ENCODE measurements around the gene GLRX5. TPM values are rescaled to one million over a fixed set of nuclear protein-coding genes. Genes with fewer than 3 reads are reported as not detected.

The GLRX5 gene
- 10 to 100 TPM; 36.0 to 45.9 TPM for total RNA-seq

DNA sequence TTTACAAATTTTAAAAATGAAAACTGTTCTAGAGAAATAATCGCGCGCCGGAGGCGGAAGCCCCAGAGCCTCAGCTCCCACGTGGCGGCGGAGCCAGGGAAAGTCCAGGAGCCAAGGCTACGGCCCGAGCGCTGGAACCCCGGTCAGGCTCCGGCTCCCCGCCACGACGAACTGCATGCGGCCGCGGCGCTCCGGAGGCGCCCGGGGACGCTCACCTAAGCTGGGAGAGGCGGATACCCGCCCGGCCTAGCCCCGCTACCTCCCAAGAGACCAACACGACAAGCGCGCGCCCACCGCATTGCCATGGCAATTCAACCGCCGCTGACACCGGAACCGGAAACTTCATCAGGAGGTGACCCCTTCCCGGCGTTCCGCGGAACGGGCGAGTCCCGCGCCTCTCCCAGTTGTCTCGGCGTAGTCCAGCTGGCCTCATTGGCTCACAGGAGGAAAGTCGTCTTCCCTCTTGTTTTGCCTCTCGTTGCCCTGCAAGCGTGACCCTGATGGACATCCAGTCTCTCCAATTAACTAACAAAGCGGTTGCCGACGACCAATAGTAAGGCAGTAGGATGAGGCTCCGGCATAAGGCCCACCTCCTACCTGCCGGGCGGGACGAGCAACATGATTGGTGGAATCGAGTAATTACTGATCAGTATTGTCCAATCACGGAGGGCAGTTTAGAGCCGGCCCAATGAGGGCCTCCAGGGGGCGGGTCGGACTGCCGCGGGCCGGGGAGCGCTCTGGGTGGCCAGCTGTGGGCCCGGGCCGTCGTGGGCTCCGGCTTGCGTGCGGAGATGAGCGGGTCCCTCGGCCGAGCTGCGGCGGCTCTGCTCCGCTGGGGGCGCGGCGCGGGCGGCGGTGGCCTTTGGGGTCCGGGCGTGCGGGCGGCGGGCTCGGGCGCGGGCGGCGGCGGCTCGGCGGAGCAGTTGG is at the start of gene GLRX5:
GLRX5 (plus strand) TSS at position 752 of the 927 bp plus-strand sequence; CDS start at position 792, 40 bp downstream.
- H3K27ac Mint-ChIP-seq: peak within 1 kb of the TSS; percentile 99
- peak; percentile 91 to 92 for ATAC-seq

DNA sequence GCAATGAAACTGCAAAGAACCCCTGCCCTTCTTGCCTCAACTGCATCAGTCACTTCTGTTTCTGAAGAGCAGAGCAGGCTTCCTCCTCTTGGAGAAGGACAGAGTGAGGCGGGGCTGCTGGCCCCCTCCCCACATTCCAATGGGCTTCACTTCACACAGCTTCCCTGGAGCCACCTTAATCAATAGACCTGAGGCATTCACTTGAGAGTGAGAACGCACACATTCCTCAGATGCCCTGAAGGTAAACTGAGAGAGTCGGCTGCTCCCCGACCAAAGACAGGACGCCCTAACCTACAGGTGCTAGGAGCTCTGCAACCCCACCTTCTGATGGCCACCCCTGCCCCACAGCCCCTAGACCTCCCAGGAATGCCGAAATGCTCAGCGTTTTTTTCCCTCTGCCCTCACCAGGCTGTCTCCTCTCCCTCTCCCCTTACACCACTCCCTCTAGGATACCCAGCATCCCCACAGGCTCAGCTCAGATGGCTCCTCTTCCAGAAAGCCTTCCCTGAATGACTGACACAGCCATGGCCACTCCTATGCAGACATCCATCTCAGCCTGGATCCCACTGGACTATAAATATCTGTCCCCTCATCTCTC is 49.5 kb upstream of the GLRX5 start:
- H3K36me3 Mint-ChIP-seq: peaks cover 0 to 3% of the 10 kb centered on the region in 2 donors
- DNase-seq (ENCODE audit: low spot score in 2 of 2) (no peak), ATAC-seq (no peak)
- no peaks in the 10 kb centered on the region for H3K9me3 Mint-ChIP-seq
- H3K27ac Mint-ChIP-seq: peak overlapping the region; percentile 18 to 50

More for the DNA sequence above, at the start of gene GLRX5:
- H3K9me3 Mint-ChIP-seq: no peaks in the 10 kb centered on the region
- H3K36me3 Mint-ChIP-seq: peaks cover 35 to 52% of the 10 kb centered on the region in 2 donors
- DNase-seq (ENCODE audit: low spot score in 2 of 2): peak; percentile 95 to 99

DNA sequence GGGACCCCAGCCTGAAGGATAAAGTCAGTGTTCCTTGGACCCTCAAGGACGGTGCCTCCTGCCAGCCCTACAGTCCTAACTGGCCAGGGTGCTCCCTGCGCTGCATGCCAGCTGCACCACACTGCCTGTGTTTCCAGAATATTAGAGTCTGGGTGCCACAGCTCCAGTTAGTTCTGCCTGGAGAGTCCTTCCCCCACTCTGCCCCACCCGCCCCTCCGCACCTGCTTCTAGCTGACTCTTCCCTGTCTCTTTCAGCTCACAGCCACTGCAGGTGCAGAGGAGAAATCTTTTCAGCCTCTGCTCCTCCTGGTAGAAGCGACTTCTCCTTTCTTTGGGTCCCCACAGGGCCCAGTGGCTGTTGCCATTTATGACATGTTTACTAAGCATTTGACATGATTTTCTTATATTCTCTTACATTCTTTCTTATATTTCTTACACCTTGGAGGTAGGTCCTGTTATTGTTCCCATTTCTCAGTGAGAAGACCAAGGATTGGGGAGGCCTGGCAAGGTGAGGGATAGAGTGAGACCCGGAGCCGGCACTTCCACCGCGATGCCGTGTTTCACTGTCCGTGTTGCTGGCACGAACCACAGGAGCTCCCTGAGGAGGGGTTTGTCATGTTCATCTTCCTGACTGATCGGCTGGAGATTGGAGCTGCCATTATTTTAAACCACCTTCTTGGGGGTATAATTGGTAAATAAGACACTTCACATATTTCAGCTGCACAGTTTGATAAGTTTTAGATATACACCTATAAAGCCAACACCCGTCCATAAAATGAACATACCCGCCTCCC is 47.8 kb upstream of the GLRX5 start:
- peak overlapping the region; percentile 18 to 62 for H3K27ac Mint-ChIP-seq
- DNase-seq (ENCODE audit: low spot score in 2 of 2) (no peak), ATAC-seq (no peak)
- peaks cover 0 to 10% of the 10 kb centered on the region in 2 donors for H3K9me3 Mint-ChIP-seq
- peaks cover 6 to 14% of the 10 kb centered on the region in 2 donors for H3K36me3 Mint-ChIP-seq

DNA sequence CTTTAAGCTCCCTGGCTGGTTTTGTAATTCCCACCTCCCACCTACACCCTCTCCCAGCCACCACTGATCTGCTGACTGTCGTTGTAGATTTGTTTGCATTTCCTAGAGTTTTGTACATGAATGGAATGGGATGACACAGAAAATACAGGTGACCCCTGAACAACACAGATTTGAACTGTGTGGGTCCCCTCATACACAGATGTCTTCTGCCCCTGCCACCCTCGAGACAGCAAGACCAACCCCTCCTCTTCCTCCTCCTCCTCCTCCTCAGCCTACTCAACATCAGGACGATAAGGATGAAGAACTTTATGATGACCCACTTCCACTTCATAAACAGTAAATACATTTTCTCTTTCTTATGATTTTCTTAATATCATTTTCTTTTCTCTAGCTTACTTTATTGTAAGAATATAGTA is 47.2 kb upstream of the GLRX5 start:
- Mint-ChIP-seq H3K27ac (peak overlapping the region in 1 of 2 donors; percentile 62), H3K36me3 (peaks cover 6 to 19% of the 10 kb centered on the region in 2 donors), H3K9me3 (peaks cover 0 to 10% of the 10 kb centered on the region in 2 donors)
- ATAC-seq: no peak
- no peak for DNase-seq (ENCODE audit: low spot score in 2 of 2)

DNA sequence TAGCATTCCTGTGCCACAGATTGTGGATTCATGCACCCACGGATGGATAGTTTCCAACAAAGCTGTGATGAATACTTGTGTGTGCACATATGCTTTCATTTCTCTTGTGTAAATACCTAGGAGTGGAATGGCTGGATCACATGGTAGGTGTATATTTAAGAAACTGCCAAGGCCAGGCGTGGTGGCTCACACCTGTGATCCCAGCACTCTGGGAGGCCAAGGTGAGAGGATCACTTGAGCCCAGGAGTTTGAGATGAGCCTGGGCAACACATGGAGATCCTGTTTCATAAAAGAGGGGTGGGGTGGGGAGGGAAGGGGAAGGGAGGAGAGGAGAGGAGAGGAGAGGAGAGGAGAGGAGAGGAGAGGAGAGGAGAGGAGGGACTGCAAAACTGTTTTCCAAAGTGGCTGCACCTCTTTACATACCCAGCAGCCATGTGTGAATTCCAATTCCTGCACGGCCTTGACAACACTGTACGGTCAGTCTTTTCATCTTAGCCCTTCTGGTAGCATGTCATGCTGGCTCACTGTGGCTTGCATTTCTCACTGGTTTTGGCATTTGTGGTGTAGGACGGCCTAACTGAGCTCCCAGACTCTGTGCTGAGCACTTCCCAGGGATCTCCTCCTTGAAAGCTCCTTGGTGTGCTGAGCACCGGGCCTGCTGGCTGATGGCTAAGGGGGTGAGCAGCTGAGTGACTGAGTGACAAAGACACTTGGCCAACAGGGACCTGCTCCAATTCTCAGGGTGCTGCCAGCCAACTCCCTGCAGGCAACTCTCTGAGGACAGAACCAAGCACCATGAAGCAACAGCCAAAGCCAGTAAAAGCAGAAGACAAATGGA is 46.3 kb upstream of the GLRX5 start:
- Mint-ChIP-seq H3K27ac (no peak overlapping the region), H3K9me3 (peaks cover 0 to 10% of the 10 kb centered on the region in 2 donors), H3K36me3 (peaks cover 6 to 19% of the 10 kb centered on the region in 2 donors)
- ATAC-seq (no peak), DNase-seq (ENCODE audit: low spot score in 2 of 2) (no peak)

DNA sequence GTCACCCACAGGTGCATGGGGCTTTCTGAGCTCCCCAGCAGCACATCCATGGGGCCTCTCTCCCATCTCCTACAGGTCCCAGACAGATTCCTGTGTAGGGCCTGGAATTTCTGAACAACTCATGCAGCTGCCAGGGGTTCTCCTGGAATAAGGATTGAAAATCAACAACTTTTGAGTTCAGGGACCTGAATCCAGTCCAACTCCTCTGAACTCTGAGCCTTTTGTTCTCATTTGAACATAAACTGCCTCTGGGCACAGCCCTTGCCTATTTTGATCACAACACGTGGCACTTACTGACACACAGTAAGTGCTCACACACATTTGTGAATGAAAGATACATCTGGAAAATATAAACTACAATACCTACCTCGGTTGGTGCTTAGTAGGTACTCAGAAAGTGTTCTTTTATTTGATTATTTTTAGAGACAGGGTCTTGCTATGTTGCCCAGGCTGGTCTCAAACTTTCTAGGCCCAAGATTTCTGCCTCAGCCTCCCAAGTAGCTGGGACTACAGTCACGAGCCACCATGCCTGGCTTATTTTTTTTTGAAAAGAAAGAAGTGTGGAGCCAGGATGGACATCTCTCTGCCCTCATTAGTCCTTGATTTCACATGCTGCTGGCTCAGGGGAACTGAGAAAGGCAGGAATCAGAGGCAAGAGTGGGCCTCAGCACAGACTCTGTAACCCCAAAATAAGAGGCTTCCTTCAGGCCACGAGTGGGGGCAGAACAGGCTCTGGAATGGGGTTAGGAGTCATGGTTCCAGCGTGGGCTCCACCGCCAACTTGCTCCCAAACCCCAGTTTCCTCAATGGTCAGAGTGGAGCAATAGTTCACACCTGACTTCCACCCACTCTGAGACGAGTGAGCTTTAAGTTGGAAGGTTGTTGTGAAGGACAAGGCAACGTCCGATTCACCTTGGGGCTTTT is 45.4 kb upstream of the GLRX5 start:
- Mint-ChIP-seq H3K9me3 (peaks cover 0 to 10% of the 10 kb centered on the region in 2 donors), H3K27ac (no peak overlapping the region), H3K36me3 (peaks cover 6 to 26% of the 10 kb centered on the region in 2 donors)
- ATAC-seq (no peak), DNase-seq (ENCODE audit: low spot score in 2 of 2) (no peak)

DNA sequence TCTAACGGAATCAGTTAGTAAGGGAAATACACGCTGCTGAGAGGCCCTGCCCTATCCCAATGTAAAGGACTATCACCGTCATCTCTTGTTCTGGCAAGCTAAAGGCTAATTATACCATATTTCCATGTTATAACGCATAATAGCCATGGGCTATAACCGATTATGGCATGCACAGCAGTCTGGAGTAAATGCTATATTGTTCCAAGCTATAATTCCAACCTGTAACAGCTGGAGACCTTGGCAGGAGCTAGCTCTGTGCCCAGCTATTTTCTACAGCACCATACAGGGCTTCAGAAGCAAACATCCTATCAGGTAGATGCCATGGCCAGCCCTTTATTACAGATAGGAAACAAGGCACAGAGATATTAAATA is 44.7 kb upstream of the GLRX5 start:
- Mint-ChIP-seq H3K9me3 (peaks cover 0 to 10% of the 10 kb centered on the region in 2 donors), H3K36me3 (peaks cover 6 to 26% of the 10 kb centered on the region in 2 donors), H3K27ac (no peak overlapping the region)
- ATAC-seq (no peak), DNase-seq (ENCODE audit: low spot score in 2 of 2) (no peak)

DNA sequence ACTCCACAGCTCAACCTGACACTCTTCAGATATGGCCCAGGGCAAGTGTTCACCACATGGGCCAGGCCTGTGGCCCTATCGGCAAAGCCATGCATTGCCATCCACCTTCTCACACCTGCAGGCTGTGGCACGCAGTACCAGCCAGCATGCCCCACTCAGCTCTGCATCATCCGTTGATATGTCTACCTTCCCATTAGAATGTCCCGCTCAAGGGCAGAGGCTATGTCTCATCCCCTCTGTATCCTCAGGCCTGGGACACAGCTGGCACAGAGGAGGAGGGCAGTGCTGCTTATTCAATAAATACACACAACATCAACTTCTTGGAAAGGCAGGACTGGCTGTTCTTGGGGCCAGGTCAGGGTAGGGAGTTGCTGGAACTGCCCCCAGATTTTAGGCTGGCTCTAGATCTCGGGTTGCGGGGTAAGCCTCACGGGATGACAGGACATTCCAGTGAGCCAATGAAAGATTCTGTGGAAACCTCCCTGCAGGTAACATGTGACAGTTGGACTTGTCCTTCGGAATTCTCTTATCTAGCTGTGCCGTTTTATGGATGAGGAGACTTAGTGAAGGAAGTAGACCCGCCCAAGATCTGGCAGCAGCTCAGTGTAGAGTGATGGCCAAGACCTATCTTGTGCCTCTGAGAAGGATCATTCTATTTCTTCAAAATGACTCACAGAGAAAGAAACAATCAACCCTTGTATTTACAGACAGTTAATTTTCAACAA is 44.0 kb upstream of the GLRX5 start:
- Mint-ChIP-seq H3K27ac (peak overlapping the region in 1 of 2 donors; percentile 55), H3K9me3 (peaks cover 0 to 10% of the 10 kb centered on the region in 2 donors), H3K36me3 (peaks cover 6 to 30% of the 10 kb centered on the region in 2 donors)
- ATAC-seq (no peak), DNase-seq (ENCODE audit: low spot score in 2 of 2) (no peak)

DNA sequence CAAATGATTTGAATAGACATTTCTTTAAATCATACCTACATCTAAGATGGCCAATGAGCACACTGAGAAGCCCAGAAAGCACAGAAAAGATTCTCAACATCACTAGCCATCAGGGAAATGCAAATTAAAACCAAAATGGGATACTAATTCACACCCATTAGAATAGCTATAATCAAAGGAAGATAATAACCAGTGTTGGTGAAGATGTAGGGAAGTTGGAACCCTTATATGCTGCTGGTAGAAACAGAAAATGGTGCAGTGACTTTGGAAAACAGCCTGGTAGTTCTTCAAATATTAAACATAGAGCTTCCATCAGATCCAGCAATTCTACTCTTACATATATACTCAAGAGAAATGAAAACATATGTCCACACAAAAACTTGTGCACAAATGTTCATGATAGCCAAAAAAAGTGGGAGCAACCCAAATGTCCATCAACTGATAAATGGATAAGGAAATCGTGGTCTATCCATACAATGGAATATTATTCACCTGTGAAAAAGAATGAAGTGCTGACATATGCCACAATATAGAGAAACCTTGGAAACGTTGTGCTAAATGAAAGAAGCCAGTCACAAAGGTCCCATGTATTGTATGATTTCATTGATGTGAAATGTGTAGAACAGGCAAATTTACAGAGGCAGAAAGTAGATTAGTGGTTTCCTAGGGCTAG is 42.8 kb upstream of the GLRX5 start:
- peaks cover 6 to 36% of the 10 kb centered on the region in 2 donors for H3K36me3 Mint-ChIP-seq
- ATAC-seq: no peak
- no peak for DNase-seq (ENCODE audit: low spot score in 2 of 2)
- H3K27ac Mint-ChIP-seq: no peak overlapping the region
- peaks cover 0 to 10% of the 10 kb centered on the region in 2 donors for H3K9me3 Mint-ChIP-seq

DNA sequence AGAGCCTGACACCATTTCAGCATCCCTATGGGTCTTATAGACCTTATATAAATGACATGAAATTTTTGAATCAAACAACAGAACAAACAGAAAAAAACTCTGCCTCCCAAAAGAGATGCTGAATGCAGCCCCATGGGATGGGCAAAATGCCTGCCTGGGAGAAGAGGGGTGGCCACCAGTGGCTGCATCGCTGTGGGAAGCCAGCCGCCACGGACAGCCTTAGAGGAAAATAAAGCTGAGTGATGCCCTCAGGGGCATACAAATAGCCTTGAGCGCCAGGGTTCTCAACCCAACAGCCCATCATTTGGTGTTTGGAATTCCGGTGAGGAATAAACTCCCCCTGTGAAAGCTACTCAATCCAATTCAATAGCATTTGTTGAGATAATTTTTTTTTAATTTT is 41.3 kb upstream of the GLRX5 start:
- no peak for DNase-seq (ENCODE audit: low spot score in 2 of 2)
- Mint-ChIP-seq H3K36me3 (peaks cover 6 to 36% of the 10 kb centered on the region in 2 donors), H3K9me3 (peaks cover 0 to 10% of the 10 kb centered on the region in 2 donors), H3K27ac (no peak overlapping the region)
- no peak for ATAC-seq

DNA sequence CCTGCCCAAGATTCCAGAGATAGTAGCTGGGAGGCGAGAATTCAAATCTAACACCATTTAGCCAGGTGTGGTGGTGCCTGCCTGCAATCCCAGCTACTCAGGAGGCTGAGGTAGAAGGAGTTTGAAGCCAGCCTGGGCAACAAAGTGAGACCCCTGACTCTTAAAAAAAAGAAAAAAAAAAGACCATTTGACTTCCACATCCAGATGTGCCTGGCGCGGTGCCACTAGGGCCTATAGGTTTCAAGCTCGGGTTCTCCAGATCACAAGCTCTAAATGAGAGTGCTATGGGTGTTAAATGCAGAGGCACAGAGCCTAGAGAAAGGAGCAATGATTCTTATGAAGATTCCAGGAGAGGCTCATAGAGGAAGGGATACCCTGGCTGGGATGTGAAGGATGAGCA is 40.9 kb upstream of the GLRX5 start:
- H3K27ac Mint-ChIP-seq: peak overlapping the region in 1 of 2 donors; percentile 2
- H3K36me3 Mint-ChIP-seq: peaks cover 6 to 36% of the 10 kb centered on the region in 2 donors
- DNase-seq (ENCODE audit: low spot score in 2 of 2) (no peak), ATAC-seq (no peak)
- H3K9me3 Mint-ChIP-seq: peaks cover 0 to 10% of the 10 kb centered on the region in 2 donors

DNA sequence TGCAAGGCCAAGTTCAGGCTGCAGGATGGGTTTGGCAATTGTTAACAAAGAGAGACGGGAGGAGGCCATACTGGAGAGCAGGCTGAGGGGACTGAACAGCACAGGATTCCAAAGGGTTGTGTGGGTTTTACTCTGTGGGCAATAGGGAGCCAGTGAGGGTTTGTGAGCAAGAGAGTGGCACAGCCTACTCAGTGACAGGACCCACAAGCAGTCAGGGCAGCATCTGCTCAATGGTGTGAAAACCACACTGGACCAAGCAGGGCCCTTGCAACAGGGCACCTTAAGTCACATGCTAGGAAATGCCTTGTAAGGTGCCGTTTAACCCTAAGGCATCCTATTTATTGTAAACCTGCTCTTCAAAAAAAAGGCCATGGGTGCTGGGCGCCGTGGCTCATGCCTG is 40.4 kb upstream of the GLRX5 start:
- Mint-ChIP-seq H3K27ac (peak overlapping the region; percentile 2 to 85), H3K36me3 (peaks cover 6 to 36% of the 10 kb centered on the region in 2 donors), H3K9me3 (peaks cover 0 to 10% of the 10 kb centered on the region in 2 donors)
- DNase-seq (ENCODE audit: low spot score in 2 of 2) (no peak), ATAC-seq (no peak)

DNA sequence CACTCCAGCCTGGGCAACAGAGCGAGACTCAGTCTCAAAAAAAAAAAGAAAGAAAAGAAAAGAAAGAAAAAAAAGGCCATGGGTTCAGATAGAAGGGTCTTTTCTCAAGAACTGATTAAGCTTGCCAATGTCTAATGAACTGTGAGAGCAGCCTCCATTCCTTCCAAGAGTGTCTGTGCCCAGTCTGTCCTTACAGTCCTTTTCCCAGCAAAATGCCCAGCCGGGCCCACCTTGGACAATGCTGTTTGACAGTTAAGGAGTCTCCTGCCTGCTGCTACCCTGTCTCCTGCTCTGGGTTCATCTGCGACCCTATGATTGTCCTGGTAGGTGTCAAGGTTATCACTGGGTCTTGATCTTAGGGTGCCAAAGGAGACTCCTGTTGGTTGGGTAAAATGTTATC is 39.8 kb upstream of the GLRX5 start:
- DNase-seq (ENCODE audit: low spot score in 2 of 2) (no peak), ATAC-seq (no peak)
- Mint-ChIP-seq H3K27ac (peak overlapping the region; percentile 85 to 92), H3K36me3 (peaks cover 6 to 36% of the 10 kb centered on the region in 2 donors), H3K9me3 (peaks cover 0 to 10% of the 10 kb centered on the region in 2 donors)

DNA sequence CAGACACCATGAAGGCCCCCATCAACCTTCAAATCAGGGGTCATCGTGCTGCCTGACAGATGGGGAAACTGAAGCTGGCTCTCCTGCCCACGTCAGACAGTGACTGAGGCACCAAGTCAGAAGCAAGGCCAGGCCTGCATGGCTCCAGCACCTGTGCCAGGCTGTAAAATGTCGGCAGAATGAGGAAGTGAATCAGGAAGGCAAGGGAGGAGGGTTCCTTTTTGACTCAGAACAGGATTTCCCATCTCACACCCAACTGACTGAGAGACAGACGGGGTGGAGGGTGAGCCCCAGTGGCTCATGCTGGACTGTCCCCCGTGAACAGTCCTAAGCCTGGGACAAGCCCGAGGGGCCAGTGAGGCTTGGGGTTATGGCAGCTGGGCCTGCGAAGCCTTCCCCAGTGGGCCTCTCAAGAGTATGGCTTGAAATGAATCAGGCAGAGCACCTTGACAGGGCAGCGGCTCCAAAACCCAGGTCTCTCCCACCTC is 39.3 kb upstream of the GLRX5 start:
- peaks cover 6 to 38% of the 10 kb centered on the region in 2 donors for H3K36me3 Mint-ChIP-seq
- ATAC-seq: peak; percentile 75 to 88
- H3K9me3 Mint-ChIP-seq: peaks cover 0 to 10% of the 10 kb centered on the region in 2 donors
- DNase-seq (ENCODE audit: low spot score in 2 of 2): peak in 1 of 2 donors; percentile 77
- H3K27ac Mint-ChIP-seq: peak overlapping the region; percentile 85 to 92
